Cardiac fibroblast (primary cell): ENCODE data around the gene ADCK1.
"Not testable (repeated sequence)": the region's sequence is repeated elsewhere in the genome, so short reads cannot be mapped to it uniquely, and the experiment has no call there.

Source experiments
- DNase-seq, 2 donors: peaks; one replicate each; pipeline versions ENCODE4 v3.0.0 to v3.0.0-alpha.2; 2010; ENCODE audit warnings: low read depth in 2 of 2
- H3K4me3 ChIP-seq, 2 donors: replicated peaks in 1 of 2; 1 replicate in 1 of 2; 2 replicates in 1 of 2; pipeline ENCODE4 v1.5.1; 2011; ENCODE audit warnings: low read depth in 2 of 2, low read length in 2 of 2, mild to moderate bottlenecking in 2 of 2, moderate library complexity in 1 of 2
- TF ChIP-seq, protein P1 (sequence below): IDR thresholded peaks from one replicate; pipeline ENCODE4 v1.5.1; 2011; ENCODE audit warnings: low read depth, mild to moderate bottlenecking, low read length, inconsistent platforms

ADCK1 gene

DNA sequence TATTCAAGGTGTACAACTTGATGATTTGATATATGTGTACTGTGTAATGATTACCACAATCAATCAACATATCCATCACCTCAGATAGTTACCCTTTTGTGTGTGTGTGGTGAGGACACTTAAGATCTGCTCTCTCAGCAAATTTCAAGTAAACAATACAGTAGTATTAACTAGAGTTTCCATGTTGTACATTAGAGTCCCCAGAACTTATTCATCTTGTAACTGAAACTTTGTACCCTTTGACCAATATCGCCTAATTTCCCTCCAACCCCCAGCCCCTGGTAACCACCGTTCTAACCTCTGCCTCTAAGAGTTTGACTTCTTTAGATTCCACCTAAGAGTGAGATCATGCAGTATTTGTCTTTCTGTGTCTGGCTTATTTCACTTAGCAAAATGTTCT, 12.1 kb downstream of the ADCK1 start:
- TF ChIP-seq, protein P1, sequence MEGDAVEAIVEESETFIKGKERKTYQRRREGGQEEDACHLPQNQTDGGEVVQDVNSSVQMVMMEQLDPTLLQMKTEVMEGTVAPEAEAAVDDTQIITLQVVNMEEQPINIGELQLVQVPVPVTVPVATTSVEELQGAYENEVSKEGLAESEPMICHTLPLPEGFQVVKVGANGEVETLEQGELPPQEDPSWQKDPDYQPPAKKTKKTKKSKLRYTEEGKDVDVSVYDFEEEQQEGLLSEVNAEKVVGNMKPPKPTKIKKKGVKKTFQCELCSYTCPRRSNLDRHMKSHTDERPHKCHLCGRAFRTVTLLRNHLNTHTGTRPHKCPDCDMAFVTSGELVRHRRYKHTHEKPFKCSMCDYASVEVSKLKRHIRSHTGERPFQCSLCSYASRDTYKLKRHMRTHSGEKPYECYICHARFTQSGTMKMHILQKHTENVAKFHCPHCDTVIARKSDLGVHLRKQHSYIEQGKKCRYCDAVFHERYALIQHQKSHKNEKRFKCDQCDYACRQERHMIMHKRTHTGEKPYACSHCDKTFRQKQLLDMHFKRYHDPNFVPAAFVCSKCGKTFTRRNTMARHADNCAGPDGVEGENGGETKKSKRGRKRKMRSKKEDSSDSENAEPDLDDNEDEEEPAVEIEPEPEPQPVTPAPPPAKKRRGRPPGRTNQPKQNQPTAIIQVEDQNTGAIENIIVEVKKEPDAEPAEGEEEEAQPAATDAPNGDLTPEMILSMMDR, result no peak
- H3K4me3 ChIP-seq, result no peak overlapping the region
- DNase-seq, result no peak

DNA sequence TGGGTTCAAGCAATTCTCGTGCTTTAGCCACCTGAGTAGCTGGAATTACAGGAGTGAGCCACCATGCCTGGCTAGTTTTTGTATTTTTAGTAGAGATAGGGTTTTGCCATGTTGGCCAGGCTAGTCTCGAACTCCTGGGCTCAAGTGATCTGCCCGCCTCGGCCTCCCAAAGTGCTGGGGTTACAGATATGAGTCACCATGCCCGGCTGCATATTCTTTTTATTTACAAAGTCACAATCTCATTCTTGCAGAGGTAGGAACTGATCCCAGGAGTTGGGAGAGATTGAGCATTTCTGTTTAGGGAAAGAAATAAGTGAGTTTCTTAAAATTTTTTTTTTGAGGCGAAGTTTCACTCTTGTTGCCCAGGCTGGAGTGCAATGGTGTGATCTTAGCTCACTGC, 12.8 kb downstream of the ADCK1 start:
- not testable (repeated sequence) for H3K4me3 ChIP-seq

DNA sequence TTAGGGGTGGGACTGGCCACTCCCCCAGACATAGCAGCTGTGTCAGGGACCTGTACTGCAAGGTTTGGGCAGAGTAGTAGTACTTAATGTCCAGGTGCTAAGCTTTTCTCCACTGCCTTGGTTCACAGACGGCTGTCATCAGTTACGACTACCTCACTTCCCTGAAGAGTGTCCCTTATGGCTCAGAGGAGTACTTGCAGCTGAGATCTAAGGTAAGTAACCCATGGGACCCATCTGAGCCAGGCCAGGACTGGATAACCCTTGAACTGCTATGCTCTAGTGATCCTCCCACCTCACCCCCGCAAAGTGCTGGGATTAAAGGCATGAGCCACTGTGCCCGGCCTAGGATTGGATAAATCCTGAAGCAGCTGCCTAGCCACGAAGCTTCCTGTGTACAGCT, 22.4 kb downstream of the ADCK1 start:
- DNase-seq, result no peak
- H3K4me3 ChIP-seq, result no peak overlapping the region
- TF ChIP-seq, protein P1, result no peak

More for the DNA sequence above, 12.8 kb downstream of the ADCK1 start:
- DNase-seq, result not testable (repeated sequence)

DNA sequence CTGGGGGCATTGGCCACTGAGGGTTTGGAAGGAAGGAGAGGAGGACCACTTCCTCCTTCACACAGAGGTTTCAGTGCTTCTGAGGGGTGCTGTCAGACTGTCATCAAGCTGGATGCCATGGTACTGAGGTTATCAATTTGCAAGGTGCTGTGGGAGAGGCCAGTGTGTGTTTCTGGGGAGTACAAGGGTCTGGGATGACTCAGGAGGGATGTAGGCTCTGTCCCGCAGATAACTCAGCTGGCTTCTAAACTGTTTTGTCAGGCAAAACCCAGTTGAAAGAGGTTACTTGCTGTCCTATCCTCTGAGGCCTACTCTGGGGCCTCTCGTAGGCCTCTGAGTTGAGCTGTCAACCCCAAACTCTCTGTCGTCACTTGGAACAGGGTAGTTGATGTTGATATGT, 22.8 kb downstream of the ADCK1 start:
- no peak overlapping the region for H3K4me3 ChIP-seq
- TF ChIP-seq, protein P1, result no peak
- no peak for DNase-seq

DNA sequence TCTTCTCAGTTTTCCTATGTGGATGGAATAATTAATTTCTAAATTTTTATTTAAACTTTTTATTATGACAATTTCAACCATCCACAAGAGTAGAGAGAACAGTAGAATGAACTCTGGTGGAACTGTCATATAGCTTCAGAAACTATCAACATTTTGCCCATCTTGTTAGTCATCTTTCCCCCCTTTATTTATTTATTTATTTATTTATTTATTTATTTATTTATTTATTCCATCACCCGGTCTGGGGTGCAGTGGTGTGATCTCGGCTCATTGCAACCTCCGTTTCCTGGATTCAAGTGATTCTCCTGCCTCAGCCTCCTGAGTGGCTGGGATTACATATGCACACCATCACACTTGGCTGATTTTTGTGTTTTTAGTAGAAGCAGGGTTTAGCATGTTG, 23.5 kb downstream of the ADCK1 start:
- DNase-seq, result no peak
- H3K4me3 ChIP-seq, result no peak overlapping the region
- TF ChIP-seq, protein P1, result no peak

DNA sequence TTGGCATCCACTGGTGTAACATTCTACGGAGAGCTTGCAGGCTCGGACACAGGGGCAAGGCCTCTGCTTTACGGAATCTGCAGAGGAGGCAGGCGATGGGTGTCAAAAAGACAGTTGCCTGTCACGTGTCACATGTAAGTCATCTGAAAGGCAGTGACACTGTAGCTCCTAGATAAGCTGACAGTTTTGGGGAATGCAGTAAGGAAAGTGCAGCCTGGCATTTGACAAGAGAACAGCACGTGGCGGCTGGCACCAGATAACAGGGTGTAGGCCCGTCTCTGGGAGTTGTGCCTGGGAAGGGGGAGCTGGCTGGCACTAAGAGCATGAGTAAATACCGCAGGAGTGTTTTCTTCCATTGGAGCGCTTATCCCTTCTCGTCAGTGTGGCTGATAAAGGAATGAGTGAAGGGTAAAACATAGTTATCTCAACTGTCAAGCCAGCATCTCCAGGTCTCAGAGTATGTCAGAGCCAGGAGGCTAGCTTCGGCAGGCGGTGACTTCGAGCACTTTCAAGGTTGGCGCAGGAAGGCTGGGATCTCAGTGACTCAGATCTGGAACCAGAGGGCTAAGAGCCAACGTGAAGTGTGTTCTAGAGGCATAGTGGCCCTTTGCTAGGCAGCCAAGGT, 26.1 kb downstream of the ADCK1 start:
- peak in 1 of 2 donors; percentile 11 for DNase-seq
- TF ChIP-seq, protein P1, result no peak

DNA sequence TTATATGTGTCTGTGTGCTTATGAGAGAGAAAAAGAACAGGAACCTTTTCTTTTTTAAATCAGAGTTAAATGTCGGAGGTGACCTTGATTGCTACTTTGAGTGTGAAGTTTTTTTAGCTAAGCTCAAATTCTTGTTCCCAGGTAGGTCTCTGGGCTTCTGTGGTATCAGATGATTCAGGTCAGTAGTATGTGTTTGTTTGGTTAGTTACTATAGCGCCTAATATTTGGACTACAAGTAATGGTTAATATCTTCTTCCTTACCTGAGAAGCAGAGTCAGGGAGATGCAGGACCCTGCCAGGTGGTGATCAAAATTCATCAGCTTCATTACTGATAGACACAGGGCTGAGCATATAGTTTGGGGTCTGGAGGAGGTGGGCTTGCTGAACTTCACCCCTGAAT, 30.8 kb downstream of the ADCK1 start:
- no peak for DNase-seq
- TF ChIP-seq, protein P1, result no peak
- no peak overlapping the region for H3K4me3 ChIP-seq

More for the DNA sequence above, 26.1 kb downstream of the ADCK1 start:
- H3K4me3 ChIP-seq, result no peak overlapping the region
